ENCODE measurements around the gene ALAS1. TPM values are rescaled to one million over a fixed set of nuclear protein-coding genes. Genes with fewer than 3 reads are reported as not detected.

Gene ALAS1
- total and polyA plus RNA-seq, 9 of the 15 experiments (the other 6 are each of a cell fraction or from before 2014, with no cell fraction given), result 21.4 to 49.5 (median 34.4) TPM

DNA sequence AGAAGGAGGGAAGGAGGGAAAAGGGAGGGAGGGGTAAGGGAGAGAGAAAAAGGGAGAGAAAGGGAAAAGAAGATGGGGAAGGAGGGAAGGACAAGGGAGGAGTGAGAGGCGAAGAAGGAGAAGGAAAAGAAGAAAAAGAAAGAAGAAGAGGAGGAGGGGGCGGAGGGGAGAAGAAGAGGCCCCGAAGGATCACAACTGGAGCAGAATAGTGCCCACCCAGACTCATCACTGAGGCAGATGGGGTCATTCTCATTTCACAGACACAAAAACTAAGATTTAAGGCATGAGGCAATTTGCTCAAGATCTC lies 2.7 kb upstream of the ALAS1 start (continued):
- TF ChIP-seq, protein P1, sequence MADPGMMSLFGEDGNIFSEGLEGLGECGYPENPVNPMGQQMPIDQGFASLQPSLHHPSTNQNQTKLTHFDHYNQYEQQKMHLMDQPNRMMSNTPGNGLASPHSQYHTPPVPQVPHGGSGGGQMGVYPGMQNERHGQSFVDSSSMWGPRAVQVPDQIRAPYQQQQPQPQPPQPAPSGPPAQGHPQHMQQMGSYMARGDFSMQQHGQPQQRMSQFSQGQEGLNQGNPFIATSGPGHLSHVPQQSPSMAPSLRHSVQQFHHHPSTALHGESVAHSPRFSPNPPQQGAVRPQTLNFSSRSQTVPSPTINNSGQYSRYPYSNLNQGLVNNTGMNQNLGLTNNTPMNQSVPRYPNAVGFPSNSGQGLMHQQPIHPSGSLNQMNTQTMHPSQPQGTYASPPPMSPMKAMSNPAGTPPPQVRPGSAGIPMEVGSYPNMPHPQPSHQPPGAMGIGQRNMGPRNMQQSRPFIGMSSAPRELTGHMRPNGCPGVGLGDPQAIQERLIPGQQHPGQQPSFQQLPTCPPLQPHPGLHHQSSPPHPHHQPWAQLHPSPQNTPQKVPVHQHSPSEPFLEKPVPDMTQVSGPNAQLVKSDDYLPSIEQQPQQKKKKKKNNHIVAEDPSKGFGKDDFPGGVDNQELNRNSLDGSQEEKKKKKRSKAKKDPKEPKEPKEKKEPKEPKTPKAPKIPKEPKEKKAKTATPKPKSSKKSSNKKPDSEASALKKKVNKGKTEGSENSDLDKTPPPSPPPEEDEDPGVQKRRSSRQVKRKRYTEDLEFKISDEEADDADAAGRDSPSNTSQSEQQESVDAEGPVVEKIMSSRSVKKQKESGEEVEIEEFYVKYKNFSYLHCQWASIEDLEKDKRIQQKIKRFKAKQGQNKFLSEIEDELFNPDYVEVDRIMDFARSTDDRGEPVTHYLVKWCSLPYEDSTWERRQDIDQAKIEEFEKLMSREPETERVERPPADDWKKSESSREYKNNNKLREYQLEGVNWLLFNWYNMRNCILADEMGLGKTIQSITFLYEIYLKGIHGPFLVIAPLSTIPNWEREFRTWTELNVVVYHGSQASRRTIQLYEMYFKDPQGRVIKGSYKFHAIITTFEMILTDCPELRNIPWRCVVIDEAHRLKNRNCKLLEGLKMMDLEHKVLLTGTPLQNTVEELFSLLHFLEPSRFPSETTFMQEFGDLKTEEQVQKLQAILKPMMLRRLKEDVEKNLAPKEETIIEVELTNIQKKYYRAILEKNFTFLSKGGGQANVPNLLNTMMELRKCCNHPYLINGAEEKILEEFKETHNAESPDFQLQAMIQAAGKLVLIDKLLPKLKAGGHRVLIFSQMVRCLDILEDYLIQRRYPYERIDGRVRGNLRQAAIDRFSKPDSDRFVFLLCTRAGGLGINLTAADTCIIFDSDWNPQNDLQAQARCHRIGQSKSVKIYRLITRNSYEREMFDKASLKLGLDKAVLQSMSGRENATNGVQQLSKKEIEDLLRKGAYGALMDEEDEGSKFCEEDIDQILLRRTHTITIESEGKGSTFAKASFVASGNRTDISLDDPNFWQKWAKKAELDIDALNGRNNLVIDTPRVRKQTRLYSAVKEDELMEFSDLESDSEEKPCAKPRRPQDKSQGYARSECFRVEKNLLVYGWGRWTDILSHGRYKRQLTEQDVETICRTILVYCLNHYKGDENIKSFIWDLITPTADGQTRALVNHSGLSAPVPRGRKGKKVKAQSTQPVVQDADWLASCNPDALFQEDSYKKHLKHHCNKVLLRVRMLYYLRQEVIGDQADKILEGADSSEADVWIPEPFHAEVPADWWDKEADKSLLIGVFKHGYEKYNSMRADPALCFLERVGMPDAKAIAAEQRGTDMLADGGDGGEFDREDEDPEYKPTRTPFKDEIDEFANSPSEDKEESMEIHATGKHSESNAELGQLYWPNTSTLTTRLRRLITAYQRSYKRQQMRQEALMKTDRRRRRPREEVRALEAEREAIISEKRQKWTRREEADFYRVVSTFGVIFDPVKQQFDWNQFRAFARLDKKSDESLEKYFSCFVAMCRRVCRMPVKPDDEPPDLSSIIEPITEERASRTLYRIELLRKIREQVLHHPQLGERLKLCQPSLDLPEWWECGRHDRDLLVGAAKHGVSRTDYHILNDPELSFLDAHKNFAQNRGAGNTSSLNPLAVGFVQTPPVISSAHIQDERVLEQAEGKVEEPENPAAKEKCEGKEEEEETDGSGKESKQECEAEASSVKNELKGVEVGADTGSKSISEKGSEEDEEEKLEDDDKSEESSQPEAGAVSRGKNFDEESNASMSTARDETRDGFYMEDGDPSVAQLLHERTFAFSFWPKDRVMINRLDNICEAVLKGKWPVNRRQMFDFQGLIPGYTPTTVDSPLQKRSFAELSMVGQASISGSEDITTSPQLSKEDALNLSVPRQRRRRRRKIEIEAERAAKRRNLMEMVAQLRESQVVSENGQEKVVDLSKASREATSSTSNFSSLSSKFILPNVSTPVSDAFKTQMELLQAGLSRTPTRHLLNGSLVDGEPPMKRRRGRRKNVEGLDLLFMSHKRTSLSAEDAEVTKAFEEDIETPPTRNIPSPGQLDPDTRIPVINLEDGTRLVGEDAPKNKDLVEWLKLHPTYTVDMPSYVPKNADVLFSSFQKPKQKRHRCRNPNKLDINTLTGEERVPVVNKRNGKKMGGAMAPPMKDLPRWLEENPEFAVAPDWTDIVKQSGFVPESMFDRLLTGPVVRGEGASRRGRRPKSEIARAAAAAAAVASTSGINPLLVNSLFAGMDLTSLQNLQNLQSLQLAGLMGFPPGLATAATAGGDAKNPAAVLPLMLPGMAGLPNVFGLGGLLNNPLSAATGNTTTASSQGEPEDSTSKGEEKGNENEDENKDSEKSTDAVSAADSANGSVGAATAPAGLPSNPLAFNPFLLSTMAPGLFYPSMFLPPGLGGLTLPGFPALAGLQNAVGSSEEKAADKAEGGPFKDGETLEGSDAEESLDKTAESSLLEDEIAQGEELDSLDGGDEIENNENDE (IDR thresholded peaks at IDR 0.05; ENCODE audit: low read depth, low read length), result no peak
- TF ChIP-seq ZNF175 (CRISPR knock-in tag; IDR thresholded peaks at IDR 0.05; ENCODE audit: low read depth), result no peak
- TF ChIP-seq, protein P2, sequence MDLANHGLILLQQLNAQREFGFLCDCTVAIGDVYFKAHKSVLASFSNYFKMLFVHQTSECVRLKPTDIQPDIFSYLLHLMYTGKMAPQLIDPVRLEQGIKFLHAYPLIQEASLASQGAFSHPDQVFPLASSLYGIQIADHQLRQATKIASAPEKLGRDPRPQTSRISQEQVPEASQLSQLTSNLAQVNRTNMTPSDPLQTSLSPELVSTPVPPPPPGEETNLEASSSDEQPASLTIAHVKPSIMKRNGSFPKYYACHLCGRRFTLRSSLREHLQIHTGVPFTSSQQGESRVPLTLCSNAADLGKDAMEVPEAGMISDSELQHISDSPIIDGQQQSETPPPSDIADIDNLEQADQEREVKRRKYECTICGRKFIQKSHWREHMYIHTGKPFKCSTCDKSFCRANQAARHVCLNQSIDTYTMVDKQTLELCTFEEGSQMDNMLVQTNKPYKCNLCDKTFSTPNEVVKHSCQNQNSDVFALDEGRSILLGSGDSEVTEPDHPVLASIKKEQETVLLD (IDR thresholded peaks at IDR 0.05), result no peak
- TF ChIP-seq, protein P3, sequence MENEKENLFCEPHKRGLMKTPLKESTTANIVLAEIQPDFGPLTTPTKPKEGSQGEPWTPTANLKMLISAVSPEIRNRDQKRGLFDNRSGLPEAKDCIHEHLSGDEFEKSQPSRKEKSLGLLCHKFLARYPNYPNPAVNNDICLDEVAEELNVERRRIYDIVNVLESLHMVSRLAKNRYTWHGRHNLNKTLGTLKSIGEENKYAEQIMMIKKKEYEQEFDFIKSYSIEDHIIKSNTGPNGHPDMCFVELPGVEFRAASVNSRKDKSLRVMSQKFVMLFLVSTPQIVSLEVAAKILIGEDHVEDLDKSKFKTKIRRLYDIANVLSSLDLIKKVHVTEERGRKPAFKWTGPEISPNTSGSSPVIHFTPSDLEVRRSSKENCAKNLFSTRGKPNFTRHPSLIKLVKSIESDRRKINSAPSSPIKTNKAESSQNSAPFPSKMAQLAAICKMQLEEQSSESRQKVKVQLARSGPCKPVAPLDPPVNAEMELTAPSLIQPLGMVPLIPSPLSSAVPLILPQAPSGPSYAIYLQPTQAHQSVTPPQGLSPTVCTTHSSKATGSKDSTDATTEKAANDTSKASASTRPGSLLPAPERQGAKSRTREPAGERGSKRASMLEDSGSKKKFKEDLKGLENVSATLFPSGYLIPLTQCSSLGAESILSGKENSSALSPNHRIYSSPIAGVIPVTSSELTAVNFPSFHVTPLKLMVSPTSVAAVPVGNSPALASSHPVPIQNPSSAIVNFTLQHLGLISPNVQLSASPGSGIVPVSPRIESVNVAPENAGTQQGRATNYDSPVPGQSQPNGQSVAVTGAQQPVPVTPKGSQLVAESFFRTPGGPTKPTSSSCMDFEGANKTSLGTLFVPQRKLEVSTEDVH (IDR thresholded peaks at IDR 0.05; ENCODE audit: low read depth, partially characterized antibody), result no peak
- no peak for TF ChIP-seq TAF9B (IDR thresholded peaks at IDR 0.05; ENCODE audit: partially characterized antibody)
- no peak for TF ChIP-seq POLR2H (tag; IDR thresholded peaks at IDR 0.05; ENCODE audit: low read depth)
- TF ChIP-seq MAFK (IDR thresholded peaks at IDR 0.05; ENCODE audit: low read length), result no peak
- 0 out of 2 replicates have a peak, but pooled peaks have one; percentile 38 for TF ChIP-seq MTA1 (IDR thresholded peaks at IDR 0.05; ENCODE audit: borderline replicate concordance)
- TF ChIP-seq, protein P4, sequence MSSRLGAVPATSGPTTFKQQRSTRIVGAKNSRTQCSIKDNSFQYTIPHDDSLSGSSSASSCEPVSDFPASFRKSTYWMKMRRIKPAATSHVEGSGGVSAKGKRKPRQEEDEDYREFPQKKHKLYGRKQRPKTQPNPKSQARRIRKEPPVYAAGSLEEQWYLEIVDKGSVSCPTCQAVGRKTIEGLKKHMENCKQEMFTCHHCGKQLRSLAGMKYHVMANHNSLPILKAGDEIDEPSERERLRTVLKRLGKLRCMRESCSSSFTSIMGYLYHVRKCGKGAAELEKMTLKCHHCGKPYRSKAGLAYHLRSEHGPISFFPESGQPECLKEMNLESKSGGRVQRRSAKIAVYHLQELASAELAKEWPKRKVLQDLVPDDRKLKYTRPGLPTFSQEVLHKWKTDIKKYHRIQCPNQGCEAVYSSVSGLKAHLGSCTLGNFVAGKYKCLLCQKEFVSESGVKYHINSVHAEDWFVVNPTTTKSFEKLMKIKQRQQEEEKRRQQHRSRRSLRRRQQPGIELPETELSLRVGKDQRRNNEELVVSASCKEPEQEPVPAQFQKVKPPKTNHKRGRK (tag; IDR thresholded peaks at IDR 0.05), result peak; percentile 91
- TF ChIP-seq MCM5 (IDR thresholded peaks at IDR 0.05; ENCODE audit: low read depth), result no peak
- no peak for TF ChIP-seq ZNF274 (IDR thresholded peaks at IDR 0.05; ENCODE audit: borderline replicate concordance, low read depth, low read length)
- TF ChIP-seq CTBP1 (IDR thresholded peaks at IDR 0.05; ENCODE audit: borderline replicate concordance), result no peak

All from K562 (cell line).